Prostate gland (tissue), 2 donors: ENCODE measurements around the gene ZNF33A. TPM values are rescaled to one million over a fixed set of nuclear protein-coding genes. Genes with fewer than 3 reads are reported as not detected.

Source experiments
- DNase-seq: peaks from one replicate; pipeline ENCODE4 v3.0.0-alpha.2; 2019; ENCODE audit warnings: low spot score
- H3K27ac ChIP-seq, 2 donors: fragments of 200-600 bp; sonication (generic); 2 replicates each; pipeline ENCODE4 v1.5.1; 2017 to 2019
- H3K27me3 ChIP-seq: fragments of 200-600 bp; sonication (generic); replicated peaks from 2 replicates; pipeline ENCODE4 v1.5.1; 2019; ENCODE audit not compliant: insufficient read depth
- H3K36me3 ChIP-seq, 2 donors: fragments of 200-600 bp; sonication (generic); 1 replicate in 1 of 2; 2 replicates in 1 of 2; pipeline versions ENCODE4 v1.5.1 to v1.8.1; 2017 to 2019
- H3K4me1 ChIP-seq: fragments of 200-600 bp; sonication (generic); replicated peaks from 2 replicates; pipeline ENCODE4 v1.5.1; 2019
- H3K4me3 ChIP-seq, 2 donors: fragments of 200-600 bp; sonication (generic); 2 replicates each; pipeline ENCODE4 v1.5.1; 2017 to 2019
- H3K9me3 ChIP-seq: fragments of 200-600 bp; sonication (generic); 2 replicates; pipeline ENCODE4 v1.5.1; 2017
- CTCF ChIP-seq, 4 experiments: fragments of 200-600 bp in 2 of 4; fragments of 450-650 bp in 2 of 4; sonication (generic) in 2 of 4; IDR thresholded peaks; 1 replicate in 3 of 4; 2 replicates in 1 of 4; pipeline ENCODE4 v1.5.1; 2016 to 2019; ENCODE audit warnings: antibody characterized with exemption in 4 of 4, mild to moderate bottlenecking in 2 of 4, moderate library complexity in 2 of 4
- POLR2A ChIP-seq: fragments of 450-650 bp; IDR thresholded peaks from one replicate; pipeline ENCODE4 v1.6.1; 2016; ENCODE audit warnings: antibody characterized with exemption, mild to moderate bottlenecking
- POLR2AphosphoS5 ChIP-seq: sonication (generic); formaldehyde crosslinking; IDR thresholded peaks from one replicate; pipeline ENCODE4 v1.6.1; 2017; ENCODE audit warnings: antibody characterized with exemption
- WGBS: methylation state at CpG from one replicate; pipeline ENCODE4 v1.1.5; 2018; 5-methylcytosine and 5-hydroxymethylcytosine counted together
- intact Hi-C: fragments of 100-400 bp; cut with DNase I; formaldehyde crosslinking; loops from one replicate; pipeline ENCODE4 v1.14.2; 2022
- small RNA-seq, 2 donors: library from RNA; depleted of rRNA; stranded (forward); fragments of <200 nt; gene quantifications; one replicate each; pipeline ENCODE3, GENCODE V24; 2016
- total RNA-seq, 2 donors: library from RNA; depleted of rRNA; stranded (reverse); fragments of >200 nt; gene quantifications; one replicate each; pipeline ENCODE4 v1.1.0, GENCODE V29; 2016

Gene ZNF33A
- total RNA-seq, 2 donors from 2014 or later = 24.9 to 39.2 TPM

DNA sequence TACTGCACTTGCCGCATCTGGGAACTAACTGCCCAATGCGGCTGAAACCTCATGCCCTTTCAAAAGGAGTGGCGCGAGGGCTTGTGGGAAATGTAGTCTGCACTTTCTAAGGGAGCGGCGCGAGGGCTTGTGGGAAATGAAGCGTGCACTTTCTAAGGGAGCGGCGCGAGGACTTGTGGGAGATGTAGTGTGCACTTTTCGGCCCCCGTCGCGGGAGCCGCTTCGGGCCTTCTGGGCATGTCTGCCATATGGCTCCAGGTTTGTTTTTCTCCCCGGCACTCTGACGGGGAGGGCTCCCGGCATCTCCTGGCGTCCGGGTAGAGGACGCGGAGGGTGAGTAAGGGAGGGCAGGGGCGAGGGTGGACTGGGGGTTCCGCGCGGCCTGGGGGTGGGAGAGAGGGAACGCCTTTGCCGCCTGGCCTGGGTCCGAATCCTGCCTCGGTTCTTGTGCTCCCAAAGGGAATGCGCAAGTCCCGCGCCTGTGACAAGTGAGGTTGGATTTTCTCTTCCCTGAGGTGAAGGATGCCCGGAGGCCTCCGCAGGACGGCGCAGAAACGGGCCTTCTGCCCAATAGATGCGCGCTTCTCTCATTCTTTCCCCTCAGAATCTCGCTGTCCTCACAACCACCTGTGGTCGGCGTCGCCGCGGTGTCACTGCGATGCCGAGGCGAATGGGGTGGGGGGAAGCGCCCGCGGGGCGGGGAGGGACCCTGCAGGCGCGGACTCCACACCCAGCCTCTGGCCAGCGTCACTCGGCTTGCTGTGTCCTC, 83.9 kb downstream of the ZNF33A start, which contains the start of gene ZNF37A:
Gene ZNF37A, plus strand, starts transcription at position 180 of the 769 bp plus-strand sequence. CDS start 2,281 bp downstream, outside the sequence.
- Histone ChIP-seq H3K9me3 (no peaks in the 10 kb centered on the region), H3K27me3 (no peaks in the 10 kb centered on the region), H3K4me3 (peak within 1 kb of the TSS; percentile 65 to 73), H3K27ac (peak within 1 kb of the TSS; percentile 84 to 86), H3K4me1 (no peaks in the 10 kb centered on the region), H3K36me3 (no peaks in the 10 kb centered on the region)
- peak; percentile 70 for TF ChIP-seq POLR2A
- TF ChIP-seq CTCF (IDR thresholded peaks at IDR 0.05) = peak in 1 of 4 experiments; percentile 23
- TF ChIP-seq POLR2AphosphoS5 = peak; percentile 96
- intact Hi-C loops = loop anchor here (2.0 to 10.0 kb wide), 3 partner anchors 80 to 230 kb away; partner anchors contain the start of genes ZNF25 and ZNF33A
- peak; percentile 97 for DNase-seq
- under 1% methylated on average over 59 of the region's 59 CpGs for WGBS

DNA sequence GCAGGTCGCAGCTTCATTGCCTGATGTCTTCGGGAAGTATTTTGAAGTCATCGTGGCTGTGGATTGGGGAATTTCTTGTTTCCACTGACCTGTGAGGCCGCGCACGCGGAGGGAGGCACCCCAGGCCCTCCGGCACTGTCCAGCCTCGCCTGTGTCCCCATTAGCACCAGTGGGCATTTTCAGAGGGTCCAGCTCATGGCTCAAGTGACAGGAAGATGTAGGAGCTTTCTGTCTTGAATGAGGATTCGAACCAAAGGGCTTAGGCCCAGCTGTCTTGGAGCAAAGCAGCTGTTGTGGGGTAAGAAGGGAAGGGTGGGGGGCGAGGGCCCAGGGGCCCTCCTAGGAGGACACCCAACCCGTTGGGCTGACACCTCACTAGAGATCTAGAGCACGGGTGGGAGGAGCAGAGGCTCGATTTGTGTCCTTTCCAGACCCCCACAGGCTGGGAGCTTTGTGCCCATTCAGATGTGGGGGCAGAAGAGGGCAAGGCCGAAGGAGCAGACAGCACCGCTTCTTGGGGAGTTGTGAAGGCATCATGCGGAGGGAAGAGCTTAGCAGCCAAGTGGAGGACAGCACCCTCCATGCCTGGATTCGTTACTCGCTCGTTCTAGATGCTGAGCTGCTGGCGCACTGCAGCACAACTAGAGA, 84.6 kb downstream of the ZNF33A start:
- H3K4me1 ChIP-seq = no peaks in the 10 kb centered on the region
- peak overlapping the region; percentile 65 to 73 for H3K4me3 ChIP-seq
- no peaks in the 10 kb centered on the region for H3K9me3 ChIP-seq
- no peaks in the 10 kb centered on the region for H3K36me3 ChIP-seq
- no peak for DNase-seq
- peak overlapping the region; percentile 84 to 86 for H3K27ac ChIP-seq
- 46% methylated on average over 19 of the region's 21 CpGs for WGBS
- intact Hi-C loops = loop anchor here (2.0 to 10.0 kb wide), 3 partner anchors 80 to 230 kb away; partner anchors contain the start of genes ZNF25 and ZNF33A
- H3K27me3 ChIP-seq = no peaks in the 10 kb centered on the region
- TF ChIP-seq POLR2A (no peak), POLR2AphosphoS5 (no peak), CTCF (IDR thresholded peaks at IDR 0.05) (no peak)

DNA sequence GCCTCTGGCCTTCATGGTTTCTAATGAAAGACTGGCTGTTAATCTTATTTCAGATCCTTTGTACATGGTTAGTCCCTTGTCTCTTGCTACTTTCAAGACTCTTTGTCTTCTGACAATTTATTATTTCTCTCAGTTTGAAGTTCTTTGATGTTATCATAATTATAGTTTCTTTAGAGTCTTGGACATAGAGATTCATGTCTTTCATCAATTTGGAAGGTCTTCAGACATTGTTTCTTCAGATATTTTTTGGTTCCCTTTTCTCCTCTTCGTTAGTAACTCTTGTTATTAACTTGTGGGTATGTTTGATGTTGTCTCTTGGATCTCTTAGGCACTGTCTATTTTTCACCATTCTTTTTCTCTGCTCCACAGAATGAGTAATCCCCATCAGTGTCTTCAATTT, 92.4 kb downstream of the ZNF33A start:
- H3K36me3 ChIP-seq = peaks cover 0 to 3% of the 10 kb centered on the region in 2 donors
- WGBS = 83% methylated on average over 1 of the region's 1 CpG

GRCh38 chr10:38103756-38104155, 93.3 kb downstream of the ZNF33A start:
- H3K27ac ChIP-seq = no peak overlapping the region
- intact Hi-C loops = no loop called here
- H3K4me3 ChIP-seq = no peak overlapping the region
- H3K9me3 ChIP-seq = no peaks in the 10 kb centered on the region
- 96% methylated on average over 3 of the region's 3 CpGs for WGBS
- H3K27me3 ChIP-seq = no peaks in the 10 kb centered on the region
- TF ChIP-seq POLR2A = no peak
- TF ChIP-seq POLR2AphosphoS5 = no peak
- no peak for DNase-seq
- peaks cover 0 to 3% of the 10 kb centered on the region in 2 donors for H3K36me3 ChIP-seq
- no peaks in the 10 kb centered on the region for H3K4me1 ChIP-seq

More for the DNA sequence above, 92.4 kb downstream of the ZNF33A start:
- intact Hi-C loops = no loop called here
- Histone ChIP-seq H3K27me3 (no peaks in the 10 kb centered on the region), H3K4me1 (no peaks in the 10 kb centered on the region), H3K9me3 (no peaks in the 10 kb centered on the region), H3K4me3 (no peak overlapping the region), H3K27ac (no peak overlapping the region)
- DNase-seq = no peak
- TF ChIP-seq POLR2AphosphoS5 (no peak), POLR2A (no peak), CTCF (IDR thresholded peaks at IDR 0.05) (no peak)

- Histone ChIP-seq H3K36me3 (peaks cover 7 to 23% of the 10 kb centered on the region in 2 donors), H3K4me3 (no peak overlapping the region), H3K9me3 (no peaks in the 10 kb centered on the region), H3K27ac (no peak overlapping the region), H3K4me1 (no peaks in the 10 kb centered on the region), H3K27me3 (no peaks in the 10 kb centered on the region)
- 89% methylated on average over 2 of the region's 2 CpGs for WGBS
- DNase-seq = no peak
- intact Hi-C loops = no loop called here
- no peak for TF ChIP-seq POLR2A
- no peak for TF ChIP-seq POLR2AphosphoS5
These were observed 101.7 kb downstream of the ZNF33A start for GRCh38 chr10:38112159-38112558.

Small RNA genes within 50 kb of the gene (small RNA-seq; reads per million reads assigned to genes)
- gene AL161931.1 (0 reads per million in 2 donors), gene FXYD6P2 (0 reads per million in 2 donors), gene RF00019 (0 reads per million in 2 donors), gene RNU6-795P (0.10 to 0.19 reads per million in 2 donors)

Other genes starting within 250 kb of the ZNF33A start
- 10 to 100 TPM; 12.3 to 18.2 TPM for gene ZNF248, start 153.1 kb upstream of the ZNF33A start, total RNA-seq
- gene ZNF25, start 34.0 kb upstream of the ZNF33A start, total RNA-seq = 10 to 100 TPM in 1 of 2 donors, 1 to 10 TPM in 1; 9.8 to 13.0 TPM
- gene ZNF37A, start 83.7 kb downstream of the ZNF33A start, total RNA-seq = 10 to 100 TPM; 11.7 to 29.5 TPM